Anterior cingulate cortex (tissue), 58 donors: ENCODE measurements around the gene SLF2.
"Not testable (repeated sequence)": the region's sequence is repeated elsewhere in the genome, so short reads cannot be mapped to it uniquely, and the experiment has no call there.

Source experiments
- DNase-seq, 58 donors: peaks; one replicate each; lab custom pipeline; 2025; lab: John Stamatoyannopoulos, UW

Gene SLF2

GRCh38 chr10:100975397-100975796, 62.6 kb downstream of the SLF2 start:
- DNase-seq: not testable (repeated sequence)

DNA sequence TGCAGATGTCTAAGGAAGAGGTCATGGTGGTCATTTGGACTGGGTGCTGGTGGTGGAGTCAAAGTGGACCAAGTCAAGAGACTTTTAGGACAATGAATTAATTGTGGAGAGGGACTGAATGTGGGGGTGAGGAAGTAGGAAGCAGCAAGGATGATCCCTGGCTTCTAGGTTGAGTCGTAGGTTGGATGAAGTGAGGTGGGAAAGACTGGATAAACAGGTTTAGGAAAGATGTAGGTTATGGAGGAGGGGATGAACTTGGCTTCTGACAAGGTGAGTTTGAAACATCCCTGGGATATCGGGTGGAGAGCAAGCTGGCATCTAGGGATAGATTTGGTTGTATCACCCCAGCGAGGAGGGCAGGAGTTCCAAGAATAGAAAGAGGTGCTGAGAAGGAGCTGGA, 64.1 kb downstream of the SLF2 start:
- DNase-seq: no peak

DNA sequence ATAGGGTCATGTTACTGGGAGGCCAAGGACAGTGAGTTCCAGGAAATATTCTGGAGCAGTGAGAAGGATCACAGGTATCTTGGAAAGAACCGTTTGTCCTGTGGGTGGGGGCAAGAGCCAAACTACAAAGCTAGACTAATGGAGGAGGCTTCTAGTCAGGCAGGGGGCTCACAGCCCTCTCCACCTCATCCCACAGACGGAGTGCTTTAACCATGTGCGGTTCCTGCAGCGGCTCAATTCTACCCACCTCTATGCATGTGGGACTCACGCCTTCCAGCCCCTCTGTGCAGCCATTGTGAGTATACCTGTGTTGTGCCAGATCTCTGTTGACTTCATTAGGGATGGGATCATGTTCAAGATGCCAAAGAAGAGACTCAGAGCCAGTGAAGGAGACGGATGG, 64.7 kb downstream of the SLF2 start:
- DNase-seq: no peak

DNA sequence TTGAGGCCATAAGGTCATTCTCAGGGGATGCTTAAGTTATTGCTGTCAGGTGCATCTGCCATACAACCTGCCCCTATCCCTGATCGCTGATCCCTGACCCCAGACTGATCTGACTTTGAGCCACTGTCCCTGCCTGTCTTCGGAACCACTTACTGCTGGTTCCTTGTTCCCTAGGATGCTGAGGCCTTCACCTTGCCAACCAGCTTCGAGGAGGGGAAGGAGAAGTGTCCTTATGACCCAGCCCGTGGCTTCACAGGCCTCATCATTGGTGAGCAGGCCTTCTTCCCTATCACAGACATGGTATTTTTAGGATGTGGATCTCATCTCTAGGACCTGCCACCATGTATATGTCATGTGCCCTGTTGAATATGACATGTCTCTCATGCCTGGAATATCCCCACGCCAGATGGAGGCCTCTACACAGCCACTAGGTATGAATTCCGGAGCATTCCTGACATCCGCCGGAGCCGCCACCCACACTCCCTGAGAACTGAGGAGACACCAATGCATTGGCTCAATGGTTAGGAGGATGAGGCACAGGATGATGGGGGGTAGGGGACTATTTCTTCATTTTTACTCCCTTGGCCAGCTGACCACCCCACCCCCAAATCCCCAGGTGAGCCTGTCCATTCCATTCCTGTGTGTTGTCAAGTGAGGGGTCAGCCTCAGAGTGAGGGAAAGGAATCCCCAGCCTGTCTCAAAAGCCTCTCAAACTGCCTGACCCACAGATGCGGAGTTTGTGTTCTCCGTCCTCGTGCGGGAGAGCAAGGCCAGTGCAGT, 65.5 kb downstream of the SLF2 start:
- no peak for DNase-seq

GRCh38 chr10:100978901-100979195, 66.1 kb downstream of the SLF2 start:
- no peak for DNase-seq

GRCh38 chr10:100979791-100980272, 67.1 kb downstream of the SLF2 start:
- DNase-seq: no peak

GRCh38 chr10:100980311-100980710, 67.5 kb downstream of the SLF2 start:
- no peak for DNase-seq

GRCh38 chr10:100980711-100981110, 67.9 kb downstream of the SLF2 start:
- DNase-seq: no peak

- no peak for DNase-seq
These were observed 68.5 kb downstream of the SLF2 start for GRCh38 chr10:100981178-100981772.

GRCh38 chr10:100982916-100983830, 70.4 kb downstream of the SLF2 start:
- DNase-seq: no peak

DNA sequence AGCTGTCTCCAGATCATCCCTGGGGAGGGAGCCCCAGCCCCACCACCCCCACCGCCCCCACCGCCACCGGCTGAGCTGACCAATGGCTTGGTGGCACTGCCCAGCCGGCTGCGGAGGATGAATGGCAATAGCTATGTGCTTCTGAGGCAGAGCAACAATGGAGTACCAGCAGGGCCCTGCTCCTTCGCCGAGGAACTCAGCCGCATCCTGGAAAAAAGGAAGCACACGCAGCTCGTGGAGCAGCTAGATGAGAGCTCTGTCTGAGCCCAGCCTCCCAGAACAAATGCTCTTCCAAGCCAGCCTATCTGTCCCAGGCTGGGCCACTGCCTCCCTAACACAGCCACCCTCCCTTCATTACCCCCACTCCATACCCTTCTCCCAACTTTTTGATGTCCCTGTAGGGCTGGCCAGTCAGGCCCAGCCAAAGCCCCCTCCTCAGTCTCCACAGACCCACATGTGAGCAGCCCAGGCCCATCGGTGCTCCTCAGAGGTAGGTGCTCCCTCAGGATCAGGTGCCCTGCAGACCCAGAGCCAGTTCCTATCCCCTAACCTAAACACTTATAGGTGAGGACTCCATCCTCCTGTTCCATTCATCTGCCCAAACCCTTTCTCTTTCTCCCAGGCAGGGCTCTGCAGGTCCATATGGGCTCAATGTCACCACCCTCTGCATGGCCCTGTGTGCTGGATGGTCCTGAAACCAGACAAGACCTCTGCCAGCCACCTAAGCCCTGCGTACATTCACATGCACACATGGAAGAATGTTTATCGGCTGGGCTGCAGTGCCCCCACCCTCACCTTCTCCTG, 71.3 kb downstream of the SLF2 start:
- DNase-seq: no peak

DNA sequence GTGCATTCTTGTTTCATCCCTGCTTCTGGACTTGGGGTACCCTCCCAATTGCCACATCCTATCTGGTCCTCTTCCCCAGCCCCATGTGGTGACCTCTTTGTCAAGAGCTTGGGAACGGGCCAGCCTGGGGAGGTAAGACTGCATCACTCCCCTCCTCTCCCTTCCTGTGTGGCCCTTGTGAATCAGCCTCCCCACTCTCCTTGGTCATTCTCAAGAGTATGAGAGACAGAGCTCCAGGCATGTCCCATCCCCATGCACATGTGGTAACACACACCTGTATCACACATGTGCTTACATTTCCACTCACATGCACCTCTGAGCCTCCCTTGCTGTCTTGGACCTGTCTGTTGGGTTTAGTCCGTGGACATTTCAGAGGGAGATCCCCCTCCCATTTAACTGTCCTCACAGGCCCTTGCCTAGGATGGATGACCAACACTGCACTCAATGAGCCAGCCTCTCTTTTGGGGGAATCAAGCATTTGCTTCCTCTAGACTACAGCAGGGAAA, 72.0 kb downstream of the SLF2 start:
- DNase-seq: no peak

DNA sequence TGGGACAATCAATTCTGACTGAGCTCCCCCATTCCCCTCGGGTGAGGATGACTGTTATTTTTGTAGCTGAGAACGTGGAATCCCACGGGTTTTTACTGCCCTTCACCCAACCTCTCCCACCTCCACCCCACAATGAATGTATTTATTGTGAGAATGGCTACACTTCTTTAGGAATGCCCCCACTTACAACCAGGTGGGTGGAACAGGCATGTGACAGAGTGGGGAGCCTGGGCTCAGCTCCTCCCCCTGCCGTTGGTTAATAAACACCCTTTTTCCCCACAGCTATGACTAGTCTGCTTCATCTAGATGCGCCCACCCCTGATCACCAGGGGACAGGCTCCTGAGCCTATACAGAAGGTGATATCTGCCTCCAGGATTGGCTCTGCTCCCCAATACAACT, 72.6 kb downstream of the SLF2 start:
- DNase-seq: no peak

DNA sequence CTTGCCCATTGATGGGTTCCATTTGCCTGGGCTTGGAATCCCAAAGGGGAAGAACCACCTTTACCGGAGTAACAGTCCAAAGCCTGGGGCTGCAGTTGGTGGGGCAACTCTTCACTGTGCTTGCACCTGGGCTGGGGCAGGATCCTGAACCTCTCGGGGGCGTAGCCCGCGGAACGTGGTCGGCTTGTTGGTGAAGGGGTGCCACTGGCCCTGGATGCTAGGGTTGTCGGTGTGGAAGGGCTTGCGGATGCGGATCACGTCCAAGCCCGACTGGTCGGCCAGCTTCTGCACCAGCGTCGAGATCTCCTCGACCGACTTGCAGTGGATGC, 73.8 kb downstream of the SLF2 start:
- DNase-seq: no peak

- DNase-seq: peak; percentile 24 to 92 (median 80)
These were observed 74.4 kb downstream of the SLF2 start, which contains the start of the genes MRPL43 and TWNK for GRCh38 chr10:100986952-100987684. TSS of gene MRPL43 (minus strand) at chr10:100987497. CDS start at chr10:100987443, 54 bp downstream. TSS of gene TWNK (plus strand) at chr10:100987543. CDS start at chr10:100988211, 668 bp downstream.

- DNase-seq: no peak
These were observed 74.9 kb downstream of the SLF2 start for GRCh38 chr10:100987685-100988049.

DNA sequence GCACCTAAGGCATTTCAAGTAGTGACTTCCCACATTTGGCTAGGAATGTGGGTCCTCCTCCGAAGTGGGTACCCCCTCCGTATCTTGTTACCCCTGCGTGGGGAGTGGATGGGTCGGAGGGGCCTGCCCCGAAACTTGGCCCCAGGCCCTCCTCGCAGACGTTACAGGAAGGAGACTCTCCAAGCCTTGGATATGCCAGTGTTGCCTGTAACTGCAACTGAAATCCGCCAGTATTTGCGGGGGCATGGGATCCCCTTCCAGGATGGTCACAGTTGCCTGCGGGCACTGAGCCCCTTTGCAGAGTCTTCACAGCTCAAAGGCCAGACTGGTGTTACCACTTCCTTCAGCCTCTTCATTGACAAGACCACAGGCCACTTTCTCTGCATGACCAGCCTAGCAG, 75.4 kb downstream of the SLF2 start:
- no peak for DNase-seq

- DNase-seq: no peak
These were observed 76.3 kb downstream of the SLF2 start for GRCh38 chr10:100989088-100989487.

DNA sequence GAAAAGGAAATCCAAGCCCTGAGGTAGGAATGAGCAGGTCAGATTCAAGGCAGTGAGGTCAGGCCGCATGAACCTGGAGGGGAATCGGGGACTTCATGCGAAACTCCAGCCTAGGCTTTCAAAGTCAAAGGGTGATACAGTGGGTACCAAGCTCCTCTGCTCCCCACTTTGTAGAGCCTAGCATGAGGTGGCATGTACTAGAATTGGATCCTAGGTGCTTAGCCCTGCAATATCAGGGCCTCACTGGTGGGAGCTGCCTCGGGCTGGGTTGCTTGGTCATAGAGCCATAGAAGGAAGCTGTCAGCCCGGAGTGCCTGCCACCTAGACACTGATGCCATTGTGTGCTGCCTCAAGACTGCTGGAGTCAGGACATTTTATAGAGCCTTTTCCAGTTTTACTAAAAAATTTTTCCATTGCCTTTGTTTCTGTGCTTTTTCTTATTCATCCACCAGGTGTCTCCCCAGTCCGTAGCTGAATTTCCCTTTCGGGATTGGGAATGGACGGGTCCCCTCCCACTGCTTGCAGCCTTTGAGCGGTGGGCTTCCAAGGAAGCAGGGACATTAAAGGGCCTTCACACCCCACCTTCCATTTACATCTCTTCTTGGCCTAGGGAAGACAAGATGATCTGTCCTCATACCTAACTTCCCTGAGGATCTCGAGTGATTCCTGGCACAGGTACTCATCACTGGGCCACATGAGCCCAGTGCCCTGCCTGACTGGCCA, 81.4 kb downstream of the SLF2 start:
- peak in 27 of 58 donors; percentile 12 to 68 (median 36) for DNase-seq
